H1 (cell line): ENCODE measurements around the gene NME9. TPM values are rescaled to one million over a fixed set of nuclear protein-coding genes. Genes with fewer than 3 reads are reported as not detected.

Source experiments
- CTCF ChIA-PET: fragments of 300-600 bp; sonication (Branson Sonifier 250); formaldehyde crosslinking; loops from one replicate; lab custom pipeline; 2021; ENCODE audit not compliant: partially characterized antibody; lab: Charles Lee
- POLR2A ChIA-PET: fragments of 300-600 bp; sonication (Branson Sonifier 250); formaldehyde crosslinking; loops from one replicate; lab custom pipeline; 2021; ENCODE audit warnings: inconsistent platforms; ENCODE audit not compliant: partially characterized antibody; lab: Charles Lee
- DNase-seq, 2 experiments: peaks; one replicate each; pipeline versions ENCODE4 v3.0.0 to v3.0.0-alpha.2; 2010 to 2022; ENCODE audit warnings: low spot score in 2 of 2, low read depth in 1 of 2, mixed read lengths in 1 of 2
- FAIRE-seq: peaks from 2 replicates; lab custom pipeline; 2011; peaks lifted over from hg19 to GRCh38; lab: Jason Lieb, UNC
- H2AFZ ChIP-seq: 2 replicates; pipeline ENCODE4 v1.8.1; 2012; ENCODE audit warnings: low read length, inconsistent platforms
- H2AK5ac ChIP-seq: 2 replicates; pipeline ENCODE4 v1.6.1; 2013; ENCODE audit warnings: low read depth, low read length
- H2BK120ac ChIP-seq: replicated peaks from 2 replicates; pipeline ENCODE3; 2013; ENCODE audit warnings: low read depth, low read length, inconsistent platforms
- H2BK12ac ChIP-seq: 2 replicates; pipeline ENCODE4 v1.6.1; 2013; ENCODE audit warnings: low read depth, low read length
- H2BK15ac ChIP-seq: 2 replicates; pipeline ENCODE4 v1.6.1; 2013; ENCODE audit warnings: low read length
- H2BK20ac ChIP-seq: 2 replicates; pipeline ENCODE4 v1.6.1; 2013; ENCODE audit warnings: low read length
- H2BK5ac ChIP-seq: 2 replicates; pipeline ENCODE4 v1.6.1; 2013; ENCODE audit warnings: low read depth, low read length
- H3K14ac ChIP-seq: 2 replicates; pipeline ENCODE4 v1.6.1; 2013; ENCODE audit warnings: inconsistent platforms; ENCODE audit not compliant: insufficient read length
- H3K18ac ChIP-seq: 2 replicates; pipeline ENCODE4 v1.6.1; 2013; ENCODE audit warnings: low read length; ENCODE audit errors: extremely low read depth
- H3K23ac ChIP-seq: 2 replicates; pipeline ENCODE4 v1.6.1; 2013; ENCODE audit warnings: inconsistent platforms; ENCODE audit not compliant: insufficient read length
- H3K23me2 ChIP-seq: 2 replicates; pipeline ENCODE4 v1.6.1; 2013; ENCODE audit warnings: low read depth, low read length
- H3K27ac ChIP-seq: 2 replicates; pipeline ENCODE4 v1.6.1; 2011; ENCODE audit warnings: low read depth, low read length, inconsistent platforms
- H3K27me3 ChIP-seq, 4 experiments: replicated peaks in 1 of 4; 1 replicate in 1 of 4; 2 replicates in 3 of 4; pipeline versions ENCODE4 v1.6.1 to v1.8.1; 2011 to 2013; ENCODE audit warnings: low read length in 3 of 4, mild to moderate bottlenecking in 3 of 4, inconsistent platforms in 2 of 4, mixed read lengths in 2 of 4, moderate library complexity in 1 of 4; ENCODE audit not compliant: control insufficient read depth in 3 of 4, insufficient read depth in 3 of 4; ENCODE audit errors: extremely low read depth in 1 of 4
- H3K36me3 ChIP-seq, 4 experiments: 2 replicates each; pipeline versions ENCODE4 v1.6.1 to v1.8.1; 2011 to 2013; ENCODE audit warnings: mild to moderate bottlenecking in 4 of 4, low read length in 3 of 4, moderate library complexity in 2 of 4, control low read depth in 1 of 4, inconsistent platforms in 1 of 4; ENCODE audit not compliant: insufficient read depth in 4 of 4, control insufficient read depth in 2 of 4
- H3K4ac ChIP-seq: replicated peaks from 2 replicates; pipeline ENCODE3; 2013; ENCODE audit warnings: low read length, low read depth, mixed read lengths, inconsistent platforms; ENCODE audit not compliant: insufficient read length
- H3K4me1 ChIP-seq, 4 experiments: replicated peaks in 1 of 4; 1 replicate in 1 of 4; 2 replicates in 3 of 4; pipeline versions ENCODE4 v1.6.1 to v1.8.1; 2011 to 2013; ENCODE audit warnings: low read length in 3 of 4, inconsistent platforms in 2 of 4, mixed read lengths in 1 of 4; ENCODE audit not compliant: insufficient read depth in 4 of 4, control insufficient read depth in 3 of 4
- H3K4me2 ChIP-seq, 2 experiments: 2 replicates each; pipeline versions ENCODE4 v1.6.1 to v1.8.1; 2011 to 2013; ENCODE audit warnings: low read depth in 2 of 2, low read length in 2 of 2, control low read depth in 1 of 2, inconsistent platforms in 1 of 2, mild to moderate bottlenecking in 1 of 2; ENCODE audit not compliant: insufficient read depth in 1 of 2
- H3K4me3 ChIP-seq, 4 experiments: fragments of 200-600, 300-600 bp in 1 of 4; sonication (generic), shearing (Covaris generic), sonication (Bioruptor Twin) in 1 of 4; 2 replicates each; pipeline versions ENCODE4 v1.5.1 to v1.8.1; 2011 to 2016; ENCODE audit warnings: low read length in 4 of 4, low read depth in 3 of 4, control low read depth in 2 of 4, inconsistent platforms in 2 of 4, mild to moderate bottlenecking in 2 of 4, mixed read lengths in 1 of 4, moderate library complexity in 1 of 4; ENCODE audit not compliant: insufficient read depth in 2 of 4; ENCODE audit errors: extremely low read depth in 1 of 4
- H3K56ac ChIP-seq: replicated peaks from 2 replicates; pipeline ENCODE3; 2013; ENCODE audit warnings: low read depth, mild to moderate bottlenecking, mixed read lengths, low read length, inconsistent platforms; ENCODE audit not compliant: insufficient read length
- H3K79me1 ChIP-seq: 2 replicates; pipeline ENCODE4 v1.6.1; 2013; ENCODE audit warnings: low read depth, low read length, control low read depth
- H3K79me2 ChIP-seq, 2 experiments: 2 replicates each; pipeline versions ENCODE4 v1.6.1 to v1.8.1; 2012 to 2013; ENCODE audit warnings: low read length in 2 of 2, mild to moderate bottlenecking in 2 of 2, inconsistent platforms in 1 of 2; ENCODE audit not compliant: insufficient read depth in 2 of 2, control insufficient read depth in 1 of 2
- H3K9ac ChIP-seq, 4 experiments: replicated peaks in 1 of 4; 1 replicate in 1 of 4; 2 replicates in 3 of 4; pipeline versions ENCODE4 v1.6.1 to v1.8.1; 2011 to 2013; ENCODE audit warnings: low read depth in 3 of 4, low read length in 3 of 4, control low read depth in 2 of 4, mild to moderate bottlenecking in 2 of 4, moderate library complexity in 2 of 4, inconsistent platforms in 1 of 4; ENCODE audit errors: extremely low read depth in 1 of 4
- H3K9me3 ChIP-seq, 2 experiments: 2 replicates each; pipeline versions ENCODE4 v1.6.1 to v1.8.1; 2012 to 2013; ENCODE audit warnings: mild to moderate bottlenecking in 2 of 2, moderate library complexity in 2 of 2, control low read depth in 1 of 2, inconsistent platforms in 1 of 2, low read depth in 1 of 2, low read length in 1 of 2, mixed read lengths in 1 of 2; ENCODE audit not compliant: insufficient read depth in 2 of 2
- H4K20me1 ChIP-seq, 2 experiments: replicated peaks in 1 of 2; 2 replicates each; pipeline versions ENCODE3 to v1.8.1; 2011 to 2013; ENCODE audit warnings: inconsistent platforms in 2 of 2, low read length in 2 of 2, mild to moderate bottlenecking in 1 of 2; ENCODE audit not compliant: insufficient read depth in 2 of 2, control insufficient read depth in 1 of 2
- H4K5ac ChIP-seq: 2 replicates; pipeline ENCODE4 v1.6.1; 2013; ENCODE audit warnings: low read length, low read depth, mixed read lengths, inconsistent platforms; ENCODE audit not compliant: insufficient read length
- H4K8ac ChIP-seq: 2 replicates; pipeline ENCODE4 v1.8.0; 2013; ENCODE audit warnings: mild to moderate bottlenecking, moderate library complexity, low read length, inconsistent platforms; ENCODE audit not compliant: insufficient read depth; ENCODE audit errors: extremely low read depth
- H4K91ac ChIP-seq: replicated peaks from 2 replicates; pipeline ENCODE3; 2013; ENCODE audit warnings: low read length, mixed read lengths, inconsistent platforms; ENCODE audit not compliant: insufficient read length
- BRCA1 ChIP-seq: IDR thresholded peaks from 2 replicates; pipeline ENCODE4 v1.6.1; 2012; ENCODE audit warnings: low read depth, low read length, improper control_type of control experiment
- SAP30 ChIP-seq: fragments of 300-600 bp; sonication (generic); IDR thresholded peaks from 2 replicates; pipeline ENCODE4 v1.7.1; 2012; ENCODE audit warnings: low read length, moderate library complexity, mild to moderate bottlenecking, inconsistent platforms; ENCODE audit not compliant: insufficient read depth, insufficient replicate concordance
- SIX5 ChIP-seq: IDR thresholded peaks from 2 replicates; pipeline ENCODE4 v1.6.1; 2011; ENCODE audit warnings: mild to moderate bottlenecking, low read depth, low read length
- SRF ChIP-seq: IDR thresholded peaks from 2 replicates; pipeline ENCODE4 v1.6.1; 2011; ENCODE audit warnings: mild to moderate bottlenecking, low read depth, low read length, moderate library complexity
- SUZ12 ChIP-seq: fragments of 200-600 bp; sonication (generic); IDR thresholded peaks from 2 replicates; pipeline ENCODE4 v1.6.1; 2012; ENCODE audit warnings: mild to moderate bottlenecking, inconsistent platforms, low read length, moderate library complexity, mixed read lengths
- TAF1 ChIP-seq: IDR thresholded peaks from 2 replicates; pipeline ENCODE4 v1.6.1; 2011; ENCODE audit warnings: mild to moderate bottlenecking, low read depth, low read length
- WGBS, 2 experiments: shearing (Covaris generic) in 1 of 2; methylation state at CpG; one replicate each; pipeline versions ENCODE4 v1.1.6 to v1.1.7; 2013 to 2015; ENCODE audit warnings: low lambda C conversion rate in 2 of 2, mixed read lengths in 2 of 2, inconsistent platforms in 1 of 2, low coverage in 1 of 2, missing lambda C conversion rate in 1 of 2; ENCODE audit not compliant: insufficient replicate concordance in 2 of 2, insufficient coverage in 1 of 2, insufficient read length in 1 of 2; ENCODE audit errors: extremely low coverage in 1 of 2, missing lambda C conversion rate in 1 of 2; 5-methylcytosine and 5-hydroxymethylcytosine counted together
- polyA plus RNA-seq, 7 experiments: library from polyadenylated mRNA; depleted of rRNA in 3 of 7; stranded (reverse) in 5 of 7; unstranded in 2 of 7; fragments of >200 nt in 5 of 7; fragments of 200-250 nt in 2 of 7; gene quantifications; 1 replicate in 5 of 7; 2 replicates in 1 of 7; 4 replicates in 1 of 7; pipeline versions ENCODE4 v1.2.1 to v1.2.3, GENCODE V29; 2011 to 2013; ENCODE audit warnings: missing spikeins in 2 of 7, mixed read lengths in 2 of 7
- total RNA-seq: library from RNA; stranded (reverse); fragmentation: NEBNext Ultra II Directional; extraction: Animal tissue kit (Norgen Biotek cat#: 25700); gene quantifications from 2 replicates; pipeline ENCODE4 v1.2.1, GENCODE V29; 2021

The NME9 gene
- total and polyA plus RNA-seq, 2 of the 8 experiments (the other 6 are each of a cell fraction or from before 2014, with no cell fraction given): 0.11 TPM; not detected in 1

- CTCF ChIA-PET: no interaction called here
- Histone ChIP-seq H3K4me3 (no peak overlapping the region), H3K4me1 (no peaks in the 10 kb centered on the region), H3K14ac (no peak overlapping the region), H2BK20ac (no peak overlapping the region), H4K91ac (no peak overlapping the region), H3K27ac (no peak overlapping the region), H2BK120ac (no peak overlapping the region), H3K18ac (no peak overlapping the region), H3K23ac (no peak overlapping the region), H3K36me3 (peaks cover 7 to 37% (median 22%) of the 10 kb centered on the region in 4 experiments; a peak in 5 of 8 replicates), H2BK12ac (no peak overlapping the region), H3K79me2 (no peaks in the 10 kb centered on the region), H4K5ac (no peak overlapping the region), H3K27me3 (no peaks in the 10 kb centered on the region), H3K9ac (peak overlapping the region in 1 of 4 experiments; percentile 21; a peak in 1 of 7 replicates), H3K23me2 (no peaks in the 10 kb centered on the region), H2AK5ac (no peak overlapping the region), H3K56ac (no peak overlapping the region), H2AFZ (no peak overlapping the region)
- WGBS, 2 experiments: 96% methylated on average over 2 of the region's 2 CpGs; no CpG with 5 or more reads in 1 of the 2 experiments
- DNase-seq (no peak), FAIRE-seq (no peak)
- TF ChIP-seq BRCA1 (no peak), SAP30 (no peak), SUZ12 (no peak), SIX5 (no peak), SRF (no peak), TAF1 (no peak)
- TF ChIP-seq, all 59 proteins: peak for 0
- Histone ChIP-seq H3K79me1 (no peaks in the 10 kb centered on the region), H3K9me3 (no peaks in the 10 kb centered on the region), H4K20me1 (no peaks in the 10 kb centered on the region), H2BK15ac (no peak overlapping the region), H3K4ac (no peak overlapping the region), H2BK5ac (no peak overlapping the region), H3K4me2 (no peak overlapping the region), H4K8ac (no peak overlapping the region)
- POLR2A ChIA-PET: no interaction called here
These were observed 40.4 kb downstream of the NME9 start for GRCh38 chr3:138289260-138289659.
